Neural cell (in vitro differentiated cells): ENCODE measurements around the gene IQCM.

Experiments used
- EP300 ChIP-seq: fragments of 450-650 bp; conservative IDR thresholded peaks from 2 replicates; pipeline ENCODE4 v1.6.1; 2014; ENCODE audit warnings: antibody characterized with exemption, mild to moderate bottlenecking, moderate library complexity; ENCODE audit not compliant: poor library complexity, severe bottlenecking
- EZH2 ChIP-seq: fragments of 200-600, 300-800 bp; shearing (Covaris generic), sonication (generic); IDR thresholded peaks from 2 replicates; pipeline ENCODE4 v1.6.1; 2014; ENCODE audit warnings: antibody characterized with exemption, low read length, borderline replicate concordance, mild to moderate bottlenecking; ENCODE audit not compliant: insufficient read depth, poor library complexity, severe bottlenecking
- POLR2AphosphoS5 ChIP-seq: IDR thresholded peaks from 2 replicates; pipeline ENCODE4 v1.6.1; 2012
- RAD21 ChIP-seq: fragments of 450-650 bp; conservative IDR thresholded peaks from 2 replicates; pipeline ENCODE4 v1.6.1; 2014; ENCODE audit warnings: antibody characterized with exemption, mild to moderate bottlenecking, moderate library complexity
- TF ChIP-seq, protein P1 (sequence below): fragments of 450-650 bp; IDR thresholded peaks from 2 replicates; pipeline ENCODE4 v1.5.1; 2014; ENCODE audit warnings: antibody characterized with exemption, mild to moderate bottlenecking, moderate library complexity; ENCODE audit not compliant: poor library complexity, severe bottlenecking
- TF ChIP-seq, protein P2 (sequence below): IDR thresholded peaks from 2 replicates; pipeline ENCODE4 v1.6.1; 2012; ENCODE audit warnings: borderline replicate concordance

DNA sequence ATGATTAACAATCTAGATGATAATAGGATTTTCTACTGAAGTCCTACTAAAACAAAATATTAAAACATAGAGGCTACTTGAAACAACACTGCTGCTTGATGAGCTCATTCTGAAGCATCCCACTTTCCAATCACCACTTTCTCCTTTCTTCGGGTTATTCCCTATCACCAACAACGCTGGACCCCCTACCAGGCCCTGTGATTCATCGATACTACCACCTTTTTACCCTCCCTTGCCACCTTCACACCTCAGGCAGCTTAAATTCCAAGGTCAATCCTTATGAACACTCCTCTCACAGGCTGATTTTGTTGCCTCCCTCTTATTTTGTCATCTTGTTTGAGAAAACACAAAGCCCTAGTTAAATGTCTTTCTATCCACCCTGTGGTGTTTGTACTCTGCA, 102.6 kb downstream of the IQCM start:
- TF ChIP-seq, protein P1, sequence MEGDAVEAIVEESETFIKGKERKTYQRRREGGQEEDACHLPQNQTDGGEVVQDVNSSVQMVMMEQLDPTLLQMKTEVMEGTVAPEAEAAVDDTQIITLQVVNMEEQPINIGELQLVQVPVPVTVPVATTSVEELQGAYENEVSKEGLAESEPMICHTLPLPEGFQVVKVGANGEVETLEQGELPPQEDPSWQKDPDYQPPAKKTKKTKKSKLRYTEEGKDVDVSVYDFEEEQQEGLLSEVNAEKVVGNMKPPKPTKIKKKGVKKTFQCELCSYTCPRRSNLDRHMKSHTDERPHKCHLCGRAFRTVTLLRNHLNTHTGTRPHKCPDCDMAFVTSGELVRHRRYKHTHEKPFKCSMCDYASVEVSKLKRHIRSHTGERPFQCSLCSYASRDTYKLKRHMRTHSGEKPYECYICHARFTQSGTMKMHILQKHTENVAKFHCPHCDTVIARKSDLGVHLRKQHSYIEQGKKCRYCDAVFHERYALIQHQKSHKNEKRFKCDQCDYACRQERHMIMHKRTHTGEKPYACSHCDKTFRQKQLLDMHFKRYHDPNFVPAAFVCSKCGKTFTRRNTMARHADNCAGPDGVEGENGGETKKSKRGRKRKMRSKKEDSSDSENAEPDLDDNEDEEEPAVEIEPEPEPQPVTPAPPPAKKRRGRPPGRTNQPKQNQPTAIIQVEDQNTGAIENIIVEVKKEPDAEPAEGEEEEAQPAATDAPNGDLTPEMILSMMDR: no peak
- TF ChIP-seq RAD21 (no peak), EZH2 (no peak), POLR2AphosphoS5 (no peak), EP300 (no peak)
- TF ChIP-seq, protein P2, sequence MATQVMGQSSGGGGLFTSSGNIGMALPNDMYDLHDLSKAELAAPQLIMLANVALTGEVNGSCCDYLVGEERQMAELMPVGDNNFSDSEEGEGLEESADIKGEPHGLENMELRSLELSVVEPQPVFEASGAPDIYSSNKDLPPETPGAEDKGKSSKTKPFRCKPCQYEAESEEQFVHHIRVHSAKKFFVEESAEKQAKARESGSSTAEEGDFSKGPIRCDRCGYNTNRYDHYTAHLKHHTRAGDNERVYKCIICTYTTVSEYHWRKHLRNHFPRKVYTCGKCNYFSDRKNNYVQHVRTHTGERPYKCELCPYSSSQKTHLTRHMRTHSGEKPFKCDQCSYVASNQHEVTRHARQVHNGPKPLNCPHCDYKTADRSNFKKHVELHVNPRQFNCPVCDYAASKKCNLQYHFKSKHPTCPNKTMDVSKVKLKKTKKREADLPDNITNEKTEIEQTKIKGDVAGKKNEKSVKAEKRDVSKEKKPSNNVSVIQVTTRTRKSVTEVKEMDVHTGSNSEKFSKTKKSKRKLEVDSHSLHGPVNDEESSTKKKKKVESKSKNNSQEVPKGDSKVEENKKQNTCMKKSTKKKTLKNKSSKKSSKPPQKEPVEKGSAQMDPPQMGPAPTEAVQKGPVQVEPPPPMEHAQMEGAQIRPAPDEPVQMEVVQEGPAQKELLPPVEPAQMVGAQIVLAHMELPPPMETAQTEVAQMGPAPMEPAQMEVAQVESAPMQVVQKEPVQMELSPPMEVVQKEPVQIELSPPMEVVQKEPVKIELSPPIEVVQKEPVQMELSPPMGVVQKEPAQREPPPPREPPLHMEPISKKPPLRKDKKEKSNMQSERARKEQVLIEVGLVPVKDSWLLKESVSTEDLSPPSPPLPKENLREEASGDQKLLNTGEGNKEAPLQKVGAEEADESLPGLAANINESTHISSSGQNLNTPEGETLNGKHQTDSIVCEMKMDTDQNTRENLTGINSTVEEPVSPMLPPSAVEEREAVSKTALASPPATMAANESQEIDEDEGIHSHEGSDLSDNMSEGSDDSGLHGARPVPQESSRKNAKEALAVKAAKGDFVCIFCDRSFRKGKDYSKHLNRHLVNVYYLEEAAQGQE: no peak
